Loucy (cell line): ENCODE data around the gene TXNRD1.

ENCODE experiments used
- EZH2phosphoT487 ChIP-seq: fragments of 200-600 bp; IDR thresholded peaks from 2 replicates; pipeline ENCODE4 v1.6.1; 2018; ENCODE audit warnings: antibody characterized with exemption, mild to moderate bottlenecking, moderate library complexity, borderline replicate concordance
- TF ChIP-seq, protein P1 (sequence below): fragments of 200-600 bp; sonication (generic); conservative IDR thresholded peaks from 2 replicates; pipeline ENCODE4 v1.5.1; 2014; ENCODE audit warnings: mild to moderate bottlenecking, antibody characterized with exemption, low read length

DNA sequence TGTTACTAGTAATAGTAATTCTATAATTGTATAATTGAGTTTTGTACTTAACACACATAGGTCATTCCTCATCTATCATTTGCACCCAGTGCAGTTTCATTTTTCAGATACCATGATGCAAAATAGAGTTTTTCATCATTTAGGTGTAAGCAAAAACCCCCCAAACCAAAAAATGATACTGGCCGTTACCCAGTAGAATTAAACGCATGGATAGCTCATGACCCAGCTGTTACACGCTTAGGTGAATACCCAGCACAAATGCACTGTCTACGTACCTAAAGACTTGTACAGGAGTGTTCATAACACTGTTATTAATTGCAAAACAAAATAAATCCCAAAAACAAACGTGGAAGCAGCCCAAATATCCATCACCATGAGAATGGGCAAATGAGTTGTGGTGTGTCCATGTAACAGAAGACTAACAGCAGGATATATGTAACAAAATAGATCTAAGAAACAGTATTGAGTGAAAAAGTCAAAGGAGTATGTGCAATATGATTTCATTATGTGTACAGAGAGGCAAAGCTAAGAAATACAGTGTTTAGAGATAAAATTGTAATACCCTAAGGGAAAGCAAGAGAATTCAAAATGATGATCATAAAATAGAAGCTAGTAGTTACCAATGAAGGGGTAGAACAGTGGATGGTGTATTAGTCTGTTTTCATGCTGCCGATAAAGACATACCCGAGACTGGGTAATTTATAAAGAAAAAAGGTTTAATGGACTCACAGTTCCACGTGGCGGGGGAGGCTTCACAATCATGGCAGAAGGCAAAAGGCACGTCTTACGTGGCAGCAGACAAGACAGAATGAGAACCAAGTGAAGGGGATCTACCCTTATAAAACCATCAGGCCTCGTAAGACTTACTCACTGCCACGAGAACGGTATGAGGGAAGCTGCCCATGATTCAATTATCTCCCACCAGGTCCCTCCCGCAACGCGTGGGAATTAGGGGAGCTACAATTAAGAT is 137.7 kb downstream of the TXNRD1 start:
- TF ChIP-seq, protein P1, sequence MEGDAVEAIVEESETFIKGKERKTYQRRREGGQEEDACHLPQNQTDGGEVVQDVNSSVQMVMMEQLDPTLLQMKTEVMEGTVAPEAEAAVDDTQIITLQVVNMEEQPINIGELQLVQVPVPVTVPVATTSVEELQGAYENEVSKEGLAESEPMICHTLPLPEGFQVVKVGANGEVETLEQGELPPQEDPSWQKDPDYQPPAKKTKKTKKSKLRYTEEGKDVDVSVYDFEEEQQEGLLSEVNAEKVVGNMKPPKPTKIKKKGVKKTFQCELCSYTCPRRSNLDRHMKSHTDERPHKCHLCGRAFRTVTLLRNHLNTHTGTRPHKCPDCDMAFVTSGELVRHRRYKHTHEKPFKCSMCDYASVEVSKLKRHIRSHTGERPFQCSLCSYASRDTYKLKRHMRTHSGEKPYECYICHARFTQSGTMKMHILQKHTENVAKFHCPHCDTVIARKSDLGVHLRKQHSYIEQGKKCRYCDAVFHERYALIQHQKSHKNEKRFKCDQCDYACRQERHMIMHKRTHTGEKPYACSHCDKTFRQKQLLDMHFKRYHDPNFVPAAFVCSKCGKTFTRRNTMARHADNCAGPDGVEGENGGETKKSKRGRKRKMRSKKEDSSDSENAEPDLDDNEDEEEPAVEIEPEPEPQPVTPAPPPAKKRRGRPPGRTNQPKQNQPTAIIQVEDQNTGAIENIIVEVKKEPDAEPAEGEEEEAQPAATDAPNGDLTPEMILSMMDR: no peak
- no peak for TF ChIP-seq EZH2phosphoT487
